ENCODE results near the gene TATDN2.

TATDN2 gene

DNA sequence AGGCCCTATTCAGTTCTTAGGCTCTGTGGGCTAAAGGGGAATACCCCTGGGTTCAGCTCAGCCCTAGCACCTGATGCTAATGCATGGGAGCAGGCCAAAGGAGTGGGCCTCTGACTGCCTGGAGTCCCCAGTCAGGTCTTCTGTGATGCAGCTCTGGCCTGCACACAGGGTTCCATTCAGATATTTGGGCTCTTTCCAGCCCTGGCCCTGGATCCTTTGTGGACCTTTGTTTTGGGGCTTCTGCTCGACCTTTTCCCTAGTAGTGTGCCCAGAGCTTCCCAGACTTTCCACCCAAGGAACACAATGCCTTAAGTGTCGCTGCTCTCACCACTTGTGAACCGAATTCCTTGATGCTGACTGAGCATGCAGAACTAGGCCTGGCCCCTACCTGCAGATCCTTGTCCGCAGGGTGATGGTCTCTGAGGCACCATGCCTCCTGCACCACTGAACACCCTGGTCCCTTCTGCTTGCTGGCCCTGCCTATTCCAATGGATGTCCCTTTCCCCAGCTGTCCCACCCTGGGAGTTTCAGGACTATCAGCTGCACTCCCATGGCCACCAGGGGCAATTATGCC, 67.6 kb downstream of the TATDN2 start:
- in situ Hi-C loops (cut with MboI; ENCODE audit: low sequenced_read_pairs): no loop called here

DNA sequence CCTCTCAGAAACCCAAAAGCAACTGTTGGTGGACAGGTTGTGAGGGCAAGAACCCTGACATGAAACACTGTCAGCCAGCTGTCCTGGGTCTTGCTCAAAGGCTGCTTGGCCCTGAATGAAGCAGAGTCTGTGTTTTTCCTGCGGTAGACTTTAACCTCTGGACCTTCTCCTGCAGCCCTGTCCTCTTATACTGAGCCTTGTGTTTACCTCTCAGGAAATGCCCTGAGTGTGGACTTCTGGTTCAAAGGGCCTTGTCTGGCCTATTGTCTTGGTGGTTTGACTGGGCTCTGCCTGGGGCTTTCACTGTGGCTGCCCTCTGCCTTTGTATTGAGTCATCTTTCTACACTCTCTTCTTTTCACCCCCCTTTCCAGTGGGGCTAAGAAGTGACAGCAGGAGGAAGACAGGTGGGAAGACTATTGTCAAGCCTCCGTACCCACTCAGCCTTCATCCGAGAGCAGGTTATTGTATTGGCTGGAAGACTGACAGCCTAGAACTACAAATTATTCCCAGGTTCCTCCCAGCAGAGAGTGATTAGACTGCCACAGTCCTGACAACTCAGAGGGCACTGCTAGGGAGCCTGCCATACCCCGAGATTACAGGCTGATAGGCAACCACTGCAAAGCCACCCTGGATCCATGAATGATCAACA, 69.2 kb downstream of the TATDN2 start:
- in situ Hi-C loops (cut with MboI; ENCODE audit: low sequenced_read_pairs): no loop called here

- in situ Hi-C loops (cut with MboI; ENCODE audit: low sequenced_read_pairs): no loop called here
These were observed 69.7 kb downstream of the TATDN2 start for GRCh38 chr3:10317961-10318350.

DNA sequence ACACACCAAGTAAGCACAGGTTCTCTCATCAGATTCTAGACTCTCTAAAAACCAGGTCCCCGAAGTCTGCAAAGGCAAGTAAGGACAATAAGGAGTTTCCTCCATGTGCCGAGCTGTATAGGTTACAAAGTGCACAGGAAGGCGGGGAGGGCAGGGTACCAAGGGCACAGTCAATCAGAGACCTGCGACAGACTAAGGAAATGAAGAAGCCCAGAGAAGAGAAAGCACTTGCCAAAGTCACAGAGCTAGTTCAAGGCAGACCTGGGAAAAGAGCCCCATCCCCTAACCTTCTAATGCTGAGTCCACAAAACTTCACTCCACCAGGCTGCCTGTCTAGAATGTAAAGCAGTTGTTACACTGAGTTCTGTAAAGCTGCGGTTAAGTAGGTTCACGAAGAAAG, 71.0 kb downstream of the TATDN2 start:
- in situ Hi-C loops (cut with MboI; ENCODE audit: low sequenced_read_pairs): no loop called here

DNA sequence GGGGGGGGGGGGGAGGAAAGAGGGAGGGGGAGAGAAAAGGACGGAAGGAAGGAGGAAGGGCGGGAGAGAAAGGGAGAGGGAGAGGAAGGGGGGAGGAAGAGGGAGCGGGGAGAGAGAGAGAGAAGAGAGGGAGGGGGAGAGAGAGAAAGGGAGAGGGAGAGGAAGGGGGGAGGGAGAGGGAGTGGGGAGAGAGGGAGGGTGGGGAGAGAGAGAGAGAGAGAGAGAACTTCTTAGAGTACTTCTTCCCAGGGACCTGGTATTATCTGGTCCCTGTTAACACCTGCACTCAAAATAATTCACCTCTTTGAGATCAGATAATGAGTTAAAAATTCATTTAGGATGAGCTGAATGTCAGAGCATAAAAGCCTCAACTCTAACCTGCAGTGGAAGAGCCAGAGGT, 71.5 kb downstream of the TATDN2 start:
- in situ Hi-C loops (cut with MboI; ENCODE audit: low sequenced_read_pairs): no loop called here

DNA sequence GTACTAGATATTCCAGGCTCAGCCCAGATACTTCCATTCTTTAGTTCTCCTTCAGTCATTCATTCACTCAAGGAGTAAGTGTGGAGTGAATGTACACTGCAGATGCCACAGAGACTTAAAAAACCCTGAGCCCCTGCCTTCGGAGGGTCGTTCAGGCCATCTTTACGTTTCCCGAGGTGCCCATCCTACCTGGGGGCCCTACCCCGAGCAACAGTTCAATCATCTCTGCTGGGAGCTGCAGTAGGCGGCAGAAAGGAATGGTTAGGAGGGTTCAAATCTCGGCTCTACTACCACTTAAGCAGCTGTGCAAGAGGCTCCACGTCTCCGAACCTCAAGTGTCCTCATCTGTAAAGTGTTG, 72.0 kb downstream of the TATDN2 start:
- in situ Hi-C loops (cut with MboI; ENCODE audit: low sequenced_read_pairs): no loop called here

DNA sequence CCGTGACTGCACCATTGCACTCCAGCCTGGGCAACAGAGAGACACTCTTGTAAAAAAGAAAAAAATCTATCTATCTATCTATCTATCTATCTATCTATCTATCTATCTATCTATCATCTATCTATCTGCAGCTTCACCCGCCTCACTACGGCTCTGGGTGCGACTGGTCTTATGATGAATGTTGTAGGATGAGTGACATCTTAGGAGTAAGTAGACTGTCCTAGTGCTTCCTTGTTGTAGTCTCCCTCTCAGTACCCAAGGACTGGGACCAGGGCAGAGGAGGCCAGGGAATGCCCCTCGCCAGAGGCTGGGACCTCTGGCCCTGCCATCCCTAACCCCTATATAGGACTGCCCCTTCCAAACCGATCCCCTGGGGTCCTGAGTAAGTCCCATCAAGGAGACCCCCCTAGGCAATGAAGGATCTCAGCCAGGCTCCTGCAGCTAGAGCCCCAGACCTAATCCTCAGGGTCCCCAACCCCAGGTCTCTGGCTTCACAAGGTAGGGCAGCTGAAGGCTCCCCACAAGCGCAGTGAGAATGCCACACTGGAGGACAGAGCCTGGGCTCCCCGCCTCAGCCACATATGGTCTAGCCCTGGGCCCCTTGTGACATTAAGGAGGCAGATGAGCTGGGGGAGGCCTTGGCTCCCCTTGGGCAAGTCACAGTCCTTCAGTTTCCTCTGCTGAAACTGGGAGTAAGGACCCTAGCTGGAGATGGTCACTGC, 73.5 kb downstream of the TATDN2 start:
- in situ Hi-C loops (cut with MboI; ENCODE audit: low sequenced_read_pairs): no loop called here

DNA sequence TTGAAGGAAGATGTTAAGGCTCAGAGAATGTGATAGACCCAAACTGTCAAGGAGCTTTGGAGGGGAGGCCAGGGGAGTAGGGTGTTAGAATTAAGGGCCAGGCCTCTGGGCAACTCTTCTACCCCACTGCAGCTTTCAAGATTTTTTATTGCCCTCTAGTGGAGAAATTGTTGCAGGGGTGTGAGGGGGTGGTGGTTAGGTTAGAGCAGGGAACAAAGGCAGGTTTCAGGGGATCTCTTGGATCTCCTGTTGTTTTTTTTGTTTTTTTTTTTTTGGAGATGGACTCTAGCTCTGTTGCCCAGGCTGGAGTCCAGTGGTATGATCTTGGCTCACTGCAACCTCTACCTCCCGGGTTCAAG, 74.1 kb downstream of the TATDN2 start:
- in situ Hi-C loops (cut with MboI; ENCODE audit: low sequenced_read_pairs): no loop called here

DNA sequence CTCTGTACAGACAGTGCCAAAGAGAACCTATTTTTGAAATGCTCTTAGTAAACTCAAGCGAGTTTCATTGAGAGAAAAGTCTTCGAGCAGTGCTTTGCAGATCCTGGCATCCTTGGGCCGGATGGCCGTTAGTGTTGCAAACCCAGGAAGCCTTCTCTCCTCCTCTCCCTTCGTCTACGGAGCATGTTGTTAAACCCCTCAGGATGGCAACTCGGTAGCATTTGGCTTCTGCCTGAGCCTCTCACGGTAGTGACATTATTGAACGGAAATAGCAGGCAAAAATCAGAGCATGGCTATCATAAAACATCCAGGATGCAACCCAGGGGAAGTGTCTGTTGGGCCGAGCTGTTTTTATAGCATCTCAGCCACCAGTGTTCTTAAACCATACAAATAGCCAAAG, 79.3 kb downstream of the TATDN2 start:
- in situ Hi-C loops (cut with MboI; ENCODE audit: low sequenced_read_pairs): no loop called here

DNA sequence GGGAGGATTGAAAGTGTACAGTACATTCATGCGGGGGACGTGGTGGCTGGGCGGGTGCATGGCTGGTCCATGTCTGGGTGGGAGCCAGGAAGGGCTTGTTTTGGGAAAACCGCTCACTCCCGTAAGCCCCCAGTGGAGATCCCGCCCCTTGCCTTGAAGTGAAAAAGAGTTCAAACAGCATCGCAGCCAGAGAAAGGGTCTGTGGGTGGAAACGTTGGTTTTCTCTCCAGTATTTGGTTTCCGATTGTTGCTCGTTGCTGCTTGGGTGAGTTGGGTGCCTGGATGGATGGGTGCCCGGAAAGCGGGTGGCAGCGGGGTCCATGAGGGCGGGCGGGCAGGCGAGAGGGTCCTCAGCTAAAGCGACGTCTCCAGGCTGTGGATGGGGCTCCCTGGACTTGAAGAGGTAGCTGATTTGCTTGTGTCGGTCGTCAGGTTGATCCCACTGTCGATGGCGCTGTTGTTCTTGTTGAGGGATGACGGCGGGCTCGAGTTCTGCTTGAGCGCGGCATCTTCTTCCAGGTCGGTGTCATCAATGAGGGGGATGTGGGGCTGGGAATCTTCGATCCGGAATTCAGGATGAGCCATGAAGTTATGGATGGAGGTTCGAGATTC, 80.3 kb downstream of the TATDN2 start:
- in situ Hi-C loops (cut with MboI; ENCODE audit: low sequenced_read_pairs): no loop called here

DNA sequence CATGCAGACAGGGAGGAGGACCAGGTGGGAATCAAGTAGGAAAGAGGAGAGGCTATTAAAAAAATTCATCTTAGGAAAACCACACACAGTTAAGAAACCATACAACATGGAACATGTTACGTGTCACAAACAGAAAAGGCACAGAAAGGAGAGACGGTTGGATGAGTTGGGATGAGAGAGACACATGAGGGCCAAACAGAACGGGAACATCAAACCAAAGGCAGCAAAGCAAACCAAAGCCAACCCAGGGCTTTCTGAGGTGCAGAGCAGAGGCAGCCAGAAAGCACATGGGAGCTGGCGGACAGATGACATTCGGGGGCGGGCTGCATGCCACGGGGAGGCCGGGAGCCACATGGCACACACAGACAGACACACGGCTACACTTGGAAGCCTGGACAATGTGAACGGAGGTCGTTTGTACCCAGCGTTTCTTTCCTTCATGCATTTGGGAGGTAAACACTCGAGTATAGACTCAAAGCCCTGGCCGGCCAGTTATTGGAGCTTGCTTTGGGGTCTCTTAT, 81.3 kb downstream of the TATDN2 start:
- in situ Hi-C loops (cut with MboI; ENCODE audit: low sequenced_read_pairs): no loop called here

DNA sequence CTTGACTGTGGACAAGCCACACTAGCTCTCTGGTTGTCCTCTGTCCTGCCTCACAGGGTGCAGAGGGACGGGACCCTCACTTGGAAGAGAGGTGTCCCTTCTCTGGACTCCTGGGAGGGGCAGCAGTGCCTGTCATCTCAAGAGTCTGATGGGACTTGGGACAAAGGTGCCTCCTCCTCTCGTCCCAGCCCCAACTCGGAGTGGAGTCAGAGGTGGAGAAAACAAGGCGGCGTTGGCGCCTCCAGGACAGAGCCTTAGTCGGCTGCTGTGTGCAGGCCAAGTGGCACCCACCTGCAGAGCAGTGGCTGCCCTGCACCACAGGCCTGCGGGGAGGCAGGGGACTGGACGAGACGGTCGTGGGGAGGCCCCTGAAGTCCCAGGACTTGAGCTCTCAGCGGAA, 82.1 kb downstream of the TATDN2 start:
- in situ Hi-C loops (cut with MboI; ENCODE audit: low sequenced_read_pairs): no loop called here
